Suprapubic skin (tissue), 4 donors: Measurements from ENCODE around the gene NEB.
"Not testable (repeated sequence)": the region's sequence is repeated elsewhere in the genome, so short reads cannot be mapped to it uniquely, and the experiment has no call there.

Experiments used
- CTCF ChIP-seq, 2 donors: fragments of 200-600 bp in 1 of 2; fragments of 450-650 bp in 1 of 2; sonication (generic) in 1 of 2; IDR thresholded peaks; one replicate each; pipeline ENCODE4 v1.5.1; 2016 to 2019; ENCODE audit warnings: antibody characterized with exemption in 2 of 2, mild to moderate bottlenecking in 1 of 2, moderate library complexity in 1 of 2
- EP300 ChIP-seq: sonication (generic); formaldehyde crosslinking; IDR thresholded peaks from one replicate; pipeline ENCODE4 v1.6.1; 2017; ENCODE audit warnings: antibody characterized with exemption
- POLR2A ChIP-seq, 2 donors: fragments of 450-650 bp; IDR thresholded peaks; one replicate each; pipeline ENCODE4 v1.6.1; 2017; ENCODE audit warnings: antibody characterized with exemption in 2 of 2, mild to moderate bottlenecking in 2 of 2, moderate library complexity in 2 of 2
- POLR2AphosphoS5 ChIP-seq, 3 donors: sonication (generic); formaldehyde crosslinking; IDR thresholded peaks; one replicate each; pipeline ENCODE4 v1.6.1; 2017; ENCODE audit warnings: antibody characterized with exemption in 3 of 3

- TF ChIP-seq CTCF (IDR thresholded peaks at IDR 0.05); POLR2A (IDR thresholded peaks at IDR 0.05); EP300; POLR2AphosphoS5 (IDR thresholded peaks at IDR 0.05): not testable (repeated sequence)
Measured at GRCh38 chr2:151581300-151581699, 153.0 kb downstream of the NEB start.
